GM18858 (cell line): ENCODE results near the gene CRAMP1.
"Not testable (repeated sequence)": the region's sequence is repeated elsewhere in the genome, so short reads cannot be mapped to it uniquely, and the experiment has no call there.

Experiments
- ATAC-seq: cut with Tn5 transposase; IDR thresholded peaks from one replicate; pipeline ENCODE4 v1.9.1; 2021; ENCODE audit not compliant: unreplicated experiment

Gene CRAMP1

GRCh38 chr16:1678500-1679098 is 66.4 kb downstream of the CRAMP1 start:
- ATAC-seq, result no peak

- no peak for ATAC-seq
These were observed 68.2 kb downstream of the CRAMP1 start for GRCh38 chr16:1680361-1680760.

GRCh38 chr16:1681032-1681431 is 68.9 kb downstream of the CRAMP1 start:
- ATAC-seq, result no peak

- ATAC-seq, result no peak
These were observed 75.5 kb downstream of the CRAMP1 start for GRCh38 chr16:1687427-1688316.

- ATAC-seq, result no peak
These were observed 76.8 kb downstream of the CRAMP1 start for GRCh38 chr16:1688807-1689560.

GRCh38 chr16:1689853-1690252 is 77.7 kb downstream of the CRAMP1 start:
- no peak for ATAC-seq

- no peak for ATAC-seq
These were observed 78.7 kb downstream of the CRAMP1 start for GRCh38 chr16:1690810-1691209.

- no peak for ATAC-seq
These were observed 79.1 kb downstream of the CRAMP1 start for GRCh38 chr16:1691276-1691675.

GRCh38 chr16:1691956-1692355 is 79.8 kb downstream of the CRAMP1 start:
- ATAC-seq, result no peak

- no peak for ATAC-seq
These were observed 84.7 kb downstream of the CRAMP1 start for GRCh38 chr16:1696863-1697262.

- no peak for ATAC-seq
These were observed 86.5 kb downstream of the CRAMP1 start for GRCh38 chr16:1698680-1699079.

- no peak for ATAC-seq
These were observed 88.1 kb downstream of the CRAMP1 start for GRCh38 chr16:1700246-1700645.

GRCh38 chr16:1701216-1701878 is 89.2 kb downstream of the CRAMP1 start:
- ATAC-seq, result no peak

GRCh38 chr16:1705324-1705687 is 93.1 kb downstream of the CRAMP1 start:
- not testable (repeated sequence) for ATAC-seq

GRCh38 chr16:1705688-1706385 is 93.7 kb downstream of the CRAMP1 start, which contains the start of gene MAPK8IP3:
Gene MAPK8IP3 (plus strand): TSS chr16:1706195. CDS start chr16:1706340, 145 bp downstream.
- ATAC-seq, result peak; percentile 71

GRCh38 chr16:1706386-1707192 is 94.4 kb downstream of the CRAMP1 start:
- ATAC-seq, result no peak

GRCh38 chr16:1707193-1707790 is 95.1 kb downstream of the CRAMP1 start:
- ATAC-seq, result no peak

GRCh38 chr16:1708083-1708767 is 96.1 kb downstream of the CRAMP1 start:
- ATAC-seq, result no peak

GRCh38 chr16:1708768-1709180 is 96.6 kb downstream of the CRAMP1 start:
- ATAC-seq, result no peak
